ENCODE measurements around the gene RNF212. TPM values are rescaled to one million over a fixed set of nuclear protein-coding genes. Genes with fewer than 3 reads are reported as not detected.

RNF212 gene
- total RNA-seq, 1 experiment from 2014 or later: not detected

- no peak for DNase-seq (ENCODE audit: low spot score)
These were observed 83.8 kb downstream of the RNF212 start for GRCh38 chr4:1029529-1029928.

GRCh38 chr4:1028574-1029220 lies 84.7 kb downstream of the RNF212 start:
- no peak for DNase-seq (ENCODE audit: low spot score)
- in situ Hi-C loops (cut with HindIII; ENCODE audit: low sequenced_read_pairs): no loop called here

More at GRCh38 chr4:1029529-1029928, 83.8 kb downstream of the RNF212 start:
- in situ Hi-C loops (cut with HindIII; ENCODE audit: low sequenced_read_pairs): no loop called here

DNA sequence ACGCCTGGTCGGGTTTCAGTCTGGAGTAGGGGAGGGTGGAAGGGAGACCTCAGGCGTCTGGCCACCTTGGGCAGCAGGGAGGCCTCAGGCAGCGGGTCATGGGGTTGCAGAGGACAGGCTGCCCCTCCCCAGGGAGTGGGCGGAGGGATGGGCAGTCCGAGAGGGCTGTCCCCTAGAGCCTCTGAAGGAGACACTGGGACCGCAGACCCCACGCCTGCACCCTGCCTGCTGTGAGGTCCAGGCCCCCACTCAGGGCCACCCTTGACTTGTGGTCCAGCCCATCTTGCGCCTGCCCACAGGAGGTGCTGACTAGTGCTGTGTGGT lies 85.5 kb downstream of the RNF212 start:
- in situ Hi-C loops (cut with HindIII; ENCODE audit: low sequenced_read_pairs): no loop called here

DNA sequence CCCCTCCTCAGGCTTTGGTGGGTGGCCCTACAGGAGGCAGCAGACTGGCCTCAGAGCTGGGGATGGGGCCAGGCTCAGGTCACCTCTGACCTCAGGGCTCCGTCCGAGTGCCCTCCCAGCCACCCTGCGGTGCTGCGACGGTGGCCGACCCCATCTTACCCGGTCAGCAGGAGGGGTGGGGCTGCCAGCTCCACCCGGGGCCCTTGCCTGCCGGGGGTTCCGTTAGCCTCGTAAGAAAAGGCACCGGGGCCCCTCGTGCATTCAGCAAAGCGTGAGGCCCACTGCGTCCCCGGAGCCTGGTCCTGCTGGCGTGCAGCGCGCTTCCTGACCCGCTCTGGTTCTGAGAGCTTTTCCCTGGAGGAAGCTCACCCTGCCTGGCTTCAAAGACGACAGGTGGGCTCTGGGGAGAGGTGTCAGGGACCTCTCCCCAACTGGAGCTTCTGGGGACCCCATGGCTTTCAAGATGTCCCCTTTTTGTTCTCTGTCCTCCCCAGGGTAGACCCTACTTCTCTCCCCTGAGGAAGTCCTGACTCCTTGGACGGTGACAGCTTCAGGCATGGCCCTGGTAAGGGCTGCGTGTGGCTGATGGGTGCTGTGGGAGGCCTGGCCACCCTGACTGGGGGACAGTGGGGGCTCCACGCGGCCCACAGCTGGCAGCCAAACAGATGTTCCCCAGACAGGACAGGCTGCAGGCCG lies 86.0 kb downstream of the RNF212 start:
- DNase-seq (ENCODE audit: low spot score): no peak
- in situ Hi-C loops (cut with HindIII; ENCODE audit: low sequenced_read_pairs): no loop called here

More for the DNA sequence above, 85.5 kb downstream of the RNF212 start:
- DNase-seq (ENCODE audit: low spot score): no peak

GRCh38 chr4:1026115-1026514 lies 87.2 kb downstream of the RNF212 start:
- DNase-seq (ENCODE audit: low spot score): no peak
- in situ Hi-C loops (cut with HindIII; ENCODE audit: low sequenced_read_pairs): no loop called here

GRCh38 chr4:1024882-1025545 lies 88.3 kb downstream of the RNF212 start:
- DNase-seq (ENCODE audit: low spot score): no peak
- in situ Hi-C loops (cut with HindIII; ENCODE audit: low sequenced_read_pairs): no loop called here

DNA sequence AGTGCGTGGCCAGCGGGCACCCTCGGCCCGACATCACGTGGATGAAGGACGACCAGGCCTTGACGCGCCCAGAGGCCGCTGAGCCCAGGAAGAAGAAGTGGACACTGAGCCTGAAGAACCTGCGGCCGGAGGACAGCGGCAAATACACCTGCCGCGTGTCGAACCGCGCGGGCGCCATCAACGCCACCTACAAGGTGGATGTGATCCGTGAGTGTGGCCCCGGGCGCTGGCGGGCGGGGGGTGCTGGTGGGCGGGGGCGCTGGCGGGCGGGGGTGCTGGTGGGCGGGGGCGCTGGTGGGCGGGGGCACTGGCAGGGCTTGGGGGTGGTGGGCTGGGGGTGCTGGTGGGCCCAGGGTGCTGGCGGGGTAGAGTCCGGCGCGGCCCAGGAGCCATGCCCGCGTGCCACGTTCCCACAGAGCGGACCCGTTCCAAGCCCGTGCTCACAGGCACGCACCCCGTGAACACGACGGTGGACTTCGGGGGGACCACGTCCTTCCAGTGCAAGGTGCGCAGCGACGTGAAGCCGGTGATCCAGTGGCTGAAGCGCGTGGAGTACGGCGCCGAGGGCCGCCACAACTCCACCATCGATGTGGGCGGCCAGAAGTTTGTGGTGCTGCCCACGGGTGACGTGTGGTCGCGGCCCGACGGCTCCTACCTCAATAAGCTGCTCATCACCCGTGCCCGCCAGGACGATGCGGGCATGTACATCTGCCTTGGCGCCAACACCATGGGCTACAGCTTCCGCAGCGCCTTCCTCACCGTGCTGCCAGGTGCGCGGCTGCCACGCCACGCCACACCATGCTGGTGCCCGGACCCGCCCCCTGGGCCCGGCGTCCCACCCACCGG lies 89.2 kb downstream of the RNF212 start:
- in situ Hi-C loops (cut with HindIII; ENCODE audit: low sequenced_read_pairs): no loop called here
- DNase-seq (ENCODE audit: low spot score): no peak

DNA sequence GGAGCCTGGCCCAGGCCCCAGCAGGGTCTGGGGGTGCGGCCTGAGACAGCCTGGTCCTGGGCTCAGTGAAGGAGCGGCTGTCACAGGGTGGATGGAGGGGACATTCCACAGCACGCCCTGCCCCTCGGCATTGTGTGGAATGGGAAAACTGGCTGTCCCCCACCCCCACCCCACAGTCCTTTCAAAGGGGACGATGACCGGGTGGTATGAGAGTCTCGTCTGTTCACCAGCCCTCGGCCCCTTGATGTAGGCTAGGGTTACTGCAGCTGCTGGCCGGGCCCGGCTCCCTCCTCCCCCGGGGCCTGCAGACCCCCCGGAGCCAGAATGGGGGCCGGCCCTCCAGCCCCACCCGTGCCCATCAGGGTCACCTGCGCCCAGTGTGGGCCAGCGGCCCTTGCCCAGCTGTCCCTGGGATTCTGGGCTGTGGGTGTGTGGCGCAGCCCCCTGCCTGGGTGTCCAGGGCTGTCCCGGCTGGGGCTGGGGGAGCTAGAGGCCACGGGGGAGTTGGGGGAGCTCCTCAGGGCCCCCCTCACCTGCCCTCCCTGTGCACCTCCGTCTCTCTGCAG lies 90.2 kb downstream of the RNF212 start:
- DNase-seq (ENCODE audit: low spot score): no peak
- in situ Hi-C loops (cut with HindIII; ENCODE audit: low sequenced_read_pairs): no loop called here

GRCh38 chr4:1022739-1023066 lies 90.7 kb downstream of the RNF212 start:
- DNase-seq (ENCODE audit: low spot score): no peak
- in situ Hi-C loops (cut with HindIII; ENCODE audit: low sequenced_read_pairs): no loop called here

DNA sequence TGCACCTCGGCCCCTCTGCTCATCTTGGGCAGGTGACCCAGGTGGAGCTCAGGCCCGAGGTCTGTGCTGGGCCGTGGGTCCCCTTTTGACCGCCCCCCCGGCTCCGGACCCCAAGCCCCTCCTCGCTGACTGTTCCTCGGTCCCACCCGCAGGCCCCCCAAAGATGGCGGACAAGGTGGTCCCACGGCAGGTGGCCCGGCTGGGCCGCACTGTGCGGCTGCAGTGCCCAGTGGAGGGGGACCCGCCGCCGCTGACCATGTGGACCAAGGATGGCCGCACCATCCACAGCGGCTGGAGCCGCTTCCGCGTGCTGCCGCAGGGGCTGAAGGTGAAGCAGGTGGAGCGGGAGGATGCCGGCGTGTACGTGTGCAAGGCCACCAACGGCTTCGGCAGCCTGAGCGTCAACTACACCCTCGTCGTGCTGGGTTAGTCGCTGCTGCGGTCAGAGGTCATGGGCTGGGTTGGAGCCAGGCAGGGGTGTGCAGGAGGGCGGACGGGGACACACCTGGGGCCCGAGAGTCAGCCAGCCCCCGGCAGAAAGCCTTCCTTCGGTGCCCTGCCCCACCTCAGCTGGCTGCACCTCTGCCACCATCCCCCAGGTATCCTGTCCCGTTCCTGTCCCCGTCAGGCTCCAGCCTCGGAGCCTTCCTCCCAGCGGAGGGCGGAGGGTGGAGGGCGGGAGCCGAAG lies 91.2 kb downstream of the RNF212 start:
- in situ Hi-C loops (cut with HindIII; ENCODE audit: low sequenced_read_pairs): no loop called here
- no peak for DNase-seq (ENCODE audit: low spot score)

Other genes with a start within 250 kb of the RNF212 start
- 91.4 and 91.5 TPM in 2 replicates for gene GAK, start 181.2 kb downstream of the RNF212 start, total RNA-seq (2014; rRNA removed; shearing (Covaris generic))
- gene TMEM175, start 181.1 kb downstream of the RNF212 start, total RNA-seq (2014; rRNA removed; shearing (Covaris generic)): 7.0 and 21.4 TPM in 2 replicates
- 11.0 and 12.9 TPM in 2 replicates for gene DGKQ, start 140.0 kb downstream of the RNF212 start, total RNA-seq (2014; rRNA removed; shearing (Covaris generic))
- gene IDUA, start 126.5 kb downstream of the RNF212 start, total RNA-seq (2014; rRNA removed; shearing (Covaris generic)): 3.0 and 3.8 TPM in 2 replicates
- gene SLC26A1, start 120.2 kb downstream of the RNF212 start, total RNA-seq (2014; rRNA removed; shearing (Covaris generic)): 0.74 and 0.85 TPM in 2 replicates
- gene FGFRL1, start 101.9 kb downstream of the RNF212 start, total RNA-seq (2014; rRNA removed; shearing (Covaris generic)): 23.9 and 28.5 TPM in 2 replicates
- gene SPON2, start 59.0 kb upstream of the RNF212 start, total RNA-seq (2014; rRNA removed; shearing (Covaris generic)): 3.2 TPM in 1 of 2 replicates, not detected in the other
- gene CTBP1, start 135.6 kb upstream of the RNF212 start, total RNA-seq (2014; rRNA removed; shearing (Covaris generic)): 265 and 287 TPM in 2 replicates
- gene MAEA, start 176.3 kb upstream of the RNF212 start, total RNA-seq (2014; rRNA removed; shearing (Covaris generic)): 52.5 and 54.6 TPM in 2 replicates
- 3.6 and 8.8 TPM in 2 replicates for gene UVSSA, start 233.6 kb upstream of the RNF212 start, total RNA-seq (2014; rRNA removed; shearing (Covaris generic))